Cardiac muscle cell (in vitro differentiated cells and primary cell): Measurements from ENCODE around the gene FOXL2NB. TPM values are rescaled to one million over a fixed set of nuclear protein-coding genes. Genes with fewer than 3 reads are reported as not detected.

Experiments
- DNase-seq, 2 donors: peaks; one replicate each; pipeline versions ENCODE4 v3.0.0 to v3.0.0-alpha.2; 2010 to 2017; ENCODE audit warnings: low read depth in 1 of 2, low spot score in 1 of 2
- H3K27ac ChIP-seq: fragments of 200-600 bp; sonication (generic); 2 replicates; pipeline ENCODE4 v1.5.1; 2016
- H3K27me3 ChIP-seq: fragments of 200-600 bp; sonication (generic); 2 replicates; pipeline ENCODE4 v1.6.0; 2016; ENCODE audit warnings: control low read depth
- H3K36me3 ChIP-seq: fragments of 200-600 bp; sonication (generic); 2 replicates; pipeline ENCODE4 v1.5.1; 2016; ENCODE audit warnings: control low read depth
- H3K4me1 ChIP-seq: fragments of 200-600 bp; sonication (generic); 2 replicates; pipeline ENCODE4 v1.8.1; 2017; ENCODE audit warnings: low read depth, mild to moderate bottlenecking, mixed run types
- H3K4me3 ChIP-seq: fragments of 200-600 bp; sonication (generic); 2 replicates; pipeline ENCODE4 v1.5.1; 2016; ENCODE audit warnings: mild to moderate bottlenecking
- H3K9me3 ChIP-seq: fragments of 200-600 bp; sonication (generic); 2 replicates; pipeline ENCODE4 v1.5.1; 2017; ENCODE audit warnings: low read depth, mild to moderate bottlenecking, control low read depth
- CTCF ChIP-seq: IDR thresholded peaks from 2 replicates; pipeline ENCODE4 v1.5.1; 2012; ENCODE audit warnings: low read depth, mild to moderate bottlenecking, low read length
- polyA plus RNA-seq: library from polyadenylated mRNA; unstranded; fragments of >200 nt; fragmentation: Nextera tagmentation; extraction: Ambion mirVana; gene quantifications from 2 replicates; pipeline ENCODE4 v1.2.1, GENCODE V29; 2016
- total RNA-seq: library from RNA; depleted of rRNA; stranded (reverse); fragments of >200 nt; gene quantifications from 2 replicates; pipeline ENCODE4 v1.2.3, GENCODE V29; 2016

Gene FOXL2NB
- total and polyA plus RNA-seq, 2 experiments from 2014 or later, result not detected

GRCh38 chr3:138938056-138938876 lies 8.8 kb upstream of the FOXL2NB start:
- Histone ChIP-seq H3K27ac (no peak overlapping the region), H3K9me3 (no peaks in the 10 kb centered on the region), H3K36me3 (no peaks in the 10 kb centered on the region), H3K4me1 (peaks cover 11% of the 10 kb centered on the region), H3K27me3 (peaks cover 100% of the 10 kb centered on the region), H3K4me3 (no peak overlapping the region)
- TF ChIP-seq CTCF, result no peak
- no peak for DNase-seq

DNA sequence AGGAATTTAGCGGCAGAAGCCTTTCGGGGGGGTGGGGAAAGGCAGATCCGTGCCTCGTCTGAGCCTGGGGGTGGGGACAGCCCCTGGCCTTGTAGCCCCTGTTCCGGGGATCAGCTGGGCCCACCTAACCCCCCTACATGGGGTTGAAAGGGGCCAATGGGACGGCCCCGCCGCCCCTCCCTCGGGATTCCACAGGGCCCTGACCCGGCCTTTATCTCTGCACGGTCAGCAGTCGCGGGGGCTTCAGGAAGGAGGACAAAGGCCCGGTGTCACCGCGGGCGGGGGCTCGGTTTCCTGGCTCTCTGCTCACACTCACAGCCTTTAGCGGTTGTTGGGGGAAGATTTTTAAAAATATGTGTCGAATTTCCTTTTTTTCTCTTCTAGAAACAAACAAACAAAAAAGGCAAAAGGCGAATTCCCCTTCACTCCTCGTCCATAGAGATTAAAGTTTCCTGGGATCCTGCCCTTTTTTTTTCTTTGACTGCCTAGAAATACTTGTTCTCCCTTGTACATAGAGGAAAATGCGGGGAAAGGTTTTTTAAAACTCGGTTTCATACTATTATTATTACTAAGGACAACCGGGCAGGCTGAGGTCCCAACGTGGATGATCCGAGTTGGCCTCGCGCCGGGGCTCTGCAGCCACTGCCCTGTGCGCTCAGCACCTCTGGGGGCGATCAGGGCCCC lies 8.0 kb upstream of the FOXL2NB start:
- no peaks in the 10 kb centered on the region for H3K36me3 ChIP-seq
- peak overlapping the region; percentile 7 for H3K4me3 ChIP-seq
- H3K4me1 ChIP-seq, result peaks cover 11% of the 10 kb centered on the region
- DNase-seq, result no peak
- H3K9me3 ChIP-seq, result no peaks in the 10 kb centered on the region
- no peak overlapping the region for H3K27ac ChIP-seq
- peaks cover 100% of the 10 kb centered on the region for H3K27me3 ChIP-seq
- TF ChIP-seq CTCF, result no peak

DNA sequence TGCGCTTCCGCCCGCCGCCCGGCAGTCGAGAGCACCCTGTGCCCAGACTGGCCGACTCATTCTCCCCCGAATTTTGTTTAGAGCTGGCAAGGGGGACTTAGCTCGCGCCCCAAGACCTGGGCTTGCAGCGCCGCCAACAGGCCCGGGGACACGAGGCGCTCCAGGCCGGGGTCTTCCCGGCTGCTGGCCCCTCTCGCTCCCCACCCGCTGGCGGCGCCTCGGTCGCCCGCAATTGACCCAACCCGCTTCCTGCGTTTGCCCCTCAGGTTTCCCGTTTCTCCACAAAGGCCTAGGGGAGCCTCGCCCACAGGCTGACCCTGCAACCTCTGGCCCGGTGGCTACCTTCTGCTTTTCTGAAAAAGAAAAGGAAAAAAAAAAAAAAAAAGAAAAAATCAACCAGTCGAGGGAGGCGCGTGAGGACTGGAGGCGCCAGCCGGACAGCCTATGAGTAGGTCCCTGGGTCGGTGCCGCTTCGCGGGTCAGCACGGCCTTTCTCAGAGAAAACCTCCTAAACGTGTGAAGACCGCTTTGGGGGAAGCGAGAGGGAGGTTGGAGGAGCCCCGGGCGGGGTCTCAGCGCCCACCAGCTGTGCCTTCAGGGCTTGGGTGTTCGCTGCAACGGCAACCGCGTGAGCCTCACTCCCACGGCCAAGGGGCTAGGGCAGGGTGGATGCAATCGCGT lies 7.3 kb upstream of the FOXL2NB start:
- H3K27me3 ChIP-seq, result peaks cover 100% of the 10 kb centered on the region
- H3K4me1 ChIP-seq, result peaks cover 12% of the 10 kb centered on the region
- H3K9me3 ChIP-seq, result no peaks in the 10 kb centered on the region
- H3K36me3 ChIP-seq, result no peaks in the 10 kb centered on the region
- peak overlapping the region; percentile 7 for H3K4me3 ChIP-seq
- DNase-seq, result no peak
- TF ChIP-seq CTCF, result no peak
- no peak overlapping the region for H3K27ac ChIP-seq

GRCh38 chr3:138940446-138940845 lies 6.6 kb upstream of the FOXL2NB start:
- H3K36me3 ChIP-seq, result no peaks in the 10 kb centered on the region
- H3K4me3 ChIP-seq, result no peak overlapping the region
- no peak for TF ChIP-seq CTCF
- H3K27ac ChIP-seq, result no peak overlapping the region
- no peak for DNase-seq
- H3K9me3 ChIP-seq, result no peaks in the 10 kb centered on the region
- H3K27me3 ChIP-seq, result peaks cover 100% of the 10 kb centered on the region
- peaks cover 18% of the 10 kb centered on the region for H3K4me1 ChIP-seq

GRCh38 chr3:138941259-138941885 lies 5.6 kb upstream of the FOXL2NB start:
- Histone ChIP-seq H3K27me3 (peaks cover 100% of the 10 kb centered on the region), H3K4me3 (no peak overlapping the region), H3K4me1 (peaks cover 18% of the 10 kb centered on the region), H3K9me3 (no peaks in the 10 kb centered on the region), H3K27ac (no peak overlapping the region), H3K36me3 (no peaks in the 10 kb centered on the region)
- peak; percentile 75 to 77 for DNase-seq
- TF ChIP-seq CTCF, result peak; percentile 78
